ENCODE results near the gene VAV3.
"Not testable (repeated sequence)": the region's sequence is repeated elsewhere in the genome, so short reads cannot be mapped to it uniquely, and the experiment has no call there.

VAV3 gene

GRCh38 chr1:107965110-107965991, at the start of gene VAV3:
VAV3 (minus strand) TSS chr1:107965180; CDS start chr1:107964869, 311 bp downstream.
- in situ Hi-C loops (cut with MboI; ENCODE audit: low sequenced_read_pairs), result loop anchor here (25.0 kb wide), 1 partner anchor 178 kb away; no protein-coding TSS in a partner anchor

- in situ Hi-C loops (cut with MboI; ENCODE audit: low sequenced_read_pairs), result no loop called here
These were observed 47.6 kb upstream of the VAV3 start for GRCh38 chr1:108012553-108012952.

GRCh38 chr1:108011295-108011694, 46.3 kb upstream of the VAV3 start:
- in situ Hi-C loops (cut with MboI; ENCODE audit: low sequenced_read_pairs), result no loop called here

GRCh38 chr1:108010581-108010980, 45.6 kb upstream of the VAV3 start:
- in situ Hi-C loops (cut with MboI; ENCODE audit: low sequenced_read_pairs), result no loop called here

- in situ Hi-C loops (cut with MboI; ENCODE audit: low sequenced_read_pairs), result no loop called here
These were observed 44.7 kb upstream of the VAV3 start for GRCh38 chr1:108009603-108010195.

GRCh38 chr1:108007531-108007930, 42.6 kb upstream of the VAV3 start:
- in situ Hi-C loops (cut with MboI; ENCODE audit: low sequenced_read_pairs), result no loop called here

- in situ Hi-C loops (cut with MboI; ENCODE audit: low sequenced_read_pairs), result no loop called here
These were observed 42.1 kb upstream of the VAV3 start for GRCh38 chr1:108007070-108007469.

GRCh38 chr1:108004919-108005318, 39.9 kb upstream of the VAV3 start:
- in situ Hi-C loops (cut with MboI; ENCODE audit: low sequenced_read_pairs), result not testable (repeated sequence)

GRCh38 chr1:108000620-108001111, 35.7 kb upstream of the VAV3 start:
- in situ Hi-C loops (cut with MboI; ENCODE audit: low sequenced_read_pairs), result no loop called here

- in situ Hi-C loops (cut with MboI; ENCODE audit: low sequenced_read_pairs), result no loop called here
These were observed 35.2 kb upstream of the VAV3 start for GRCh38 chr1:108000184-108000583.

- in situ Hi-C loops (cut with MboI; ENCODE audit: low sequenced_read_pairs), result no loop called here
These were observed 32.9 kb upstream of the VAV3 start for GRCh38 chr1:107997866-107998265.

GRCh38 chr1:107993920-107994319, 28.9 kb upstream of the VAV3 start:
- in situ Hi-C loops (cut with MboI; ENCODE audit: low sequenced_read_pairs), result no loop called here

- in situ Hi-C loops (cut with MboI; ENCODE audit: low sequenced_read_pairs), result no loop called here
These were observed 27.4 kb upstream of the VAV3 start for GRCh38 chr1:107992347-107992746.

- in situ Hi-C loops (cut with MboI; ENCODE audit: low sequenced_read_pairs), result no loop called here
These were observed 26.5 kb upstream of the VAV3 start for GRCh38 chr1:107991371-107992066.

- in situ Hi-C loops (cut with MboI; ENCODE audit: low sequenced_read_pairs), result no loop called here
These were observed 25.6 kb upstream of the VAV3 start for GRCh38 chr1:107990606-107991005.

- in situ Hi-C loops (cut with MboI; ENCODE audit: low sequenced_read_pairs), result no loop called here
These were observed 16.3 kb upstream of the VAV3 start for GRCh38 chr1:107981277-107981676.

GRCh38 chr1:107979926-107980325, 14.9 kb upstream of the VAV3 start:
- in situ Hi-C loops (cut with MboI; ENCODE audit: low sequenced_read_pairs), result no loop called here

- in situ Hi-C loops (cut with MboI; ENCODE audit: low sequenced_read_pairs), result no loop called here
These were observed 14.1 kb upstream of the VAV3 start for GRCh38 chr1:107979088-107979487.

GRCh38 chr1:107976836-107977235, 11.9 kb upstream of the VAV3 start:
- in situ Hi-C loops (cut with MboI; ENCODE audit: low sequenced_read_pairs), result no loop called here

GRCh38 chr1:107976431-107976830, 11.5 kb upstream of the VAV3 start:
- in situ Hi-C loops (cut with MboI; ENCODE audit: low sequenced_read_pairs), result no loop called here

GRCh38 chr1:107975851-107976250, 10.9 kb upstream of the VAV3 start:
- in situ Hi-C loops (cut with MboI; ENCODE audit: low sequenced_read_pairs), result no loop called here
